ENCODE data around the gene EVA1B. TPM values are rescaled to one million over a fixed set of nuclear protein-coding genes. Genes with fewer than 3 reads are reported as not detected.

The EVA1B gene
- total RNA-seq, 1 donor from 2014 or later: 139 TPM

GRCh38 chr1:36287595-36287994 is 35.9 kb downstream of the EVA1B start:
- no peak for DNase-seq (ENCODE audit: low read depth)
- TF ChIP-seq, protein P1, sequence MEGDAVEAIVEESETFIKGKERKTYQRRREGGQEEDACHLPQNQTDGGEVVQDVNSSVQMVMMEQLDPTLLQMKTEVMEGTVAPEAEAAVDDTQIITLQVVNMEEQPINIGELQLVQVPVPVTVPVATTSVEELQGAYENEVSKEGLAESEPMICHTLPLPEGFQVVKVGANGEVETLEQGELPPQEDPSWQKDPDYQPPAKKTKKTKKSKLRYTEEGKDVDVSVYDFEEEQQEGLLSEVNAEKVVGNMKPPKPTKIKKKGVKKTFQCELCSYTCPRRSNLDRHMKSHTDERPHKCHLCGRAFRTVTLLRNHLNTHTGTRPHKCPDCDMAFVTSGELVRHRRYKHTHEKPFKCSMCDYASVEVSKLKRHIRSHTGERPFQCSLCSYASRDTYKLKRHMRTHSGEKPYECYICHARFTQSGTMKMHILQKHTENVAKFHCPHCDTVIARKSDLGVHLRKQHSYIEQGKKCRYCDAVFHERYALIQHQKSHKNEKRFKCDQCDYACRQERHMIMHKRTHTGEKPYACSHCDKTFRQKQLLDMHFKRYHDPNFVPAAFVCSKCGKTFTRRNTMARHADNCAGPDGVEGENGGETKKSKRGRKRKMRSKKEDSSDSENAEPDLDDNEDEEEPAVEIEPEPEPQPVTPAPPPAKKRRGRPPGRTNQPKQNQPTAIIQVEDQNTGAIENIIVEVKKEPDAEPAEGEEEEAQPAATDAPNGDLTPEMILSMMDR (IDR thresholded peaks at IDR 0.05; ENCODE audit: insufficient read depth, low read length, poor library complexity, severe bottlenecking): no peak
- no peaks in the 10 kb centered on the region for H3K27me3 ChIP-seq (ENCODE audit: control insufficient read depth, insufficient read depth, low read length)
- no peak overlapping the region for H3K4me3 ChIP-seq (ENCODE audit: low read depth, low read length)
- H3K36me3 ChIP-seq (ENCODE audit: control insufficient read depth, insufficient read depth, low read length): peaks cover 3% of the 10 kb centered on the region

GRCh38 chr1:36286802-36287201 is 36.6 kb downstream of the EVA1B start:
- TF ChIP-seq, protein P1 (IDR thresholded peaks at IDR 0.05; ENCODE audit: insufficient read depth, low read length, poor library complexity, severe bottlenecking): no peak
- Histone ChIP-seq H3K36me3 (ENCODE audit: control insufficient read depth, insufficient read depth, low read length) (peaks cover 3% of the 10 kb centered on the region), H3K27me3 (ENCODE audit: control insufficient read depth, insufficient read depth, low read length) (no peaks in the 10 kb centered on the region), H3K4me3 (ENCODE audit: low read depth, low read length) (no peak overlapping the region)
- DNase-seq (ENCODE audit: low read depth): no peak

- TF ChIP-seq, protein P1 (IDR thresholded peaks at IDR 0.05; ENCODE audit: insufficient read depth, low read length, poor library complexity, severe bottlenecking): peak; percentile 68
- H3K4me3 ChIP-seq (ENCODE audit: low read depth, low read length): no peak overlapping the region
- H3K36me3 ChIP-seq (ENCODE audit: control insufficient read depth, insufficient read depth, low read length): peaks cover 3% of the 10 kb centered on the region
- DNase-seq (ENCODE audit: low read depth): peak; percentile 50
- no peaks in the 10 kb centered on the region for H3K27me3 ChIP-seq (ENCODE audit: control insufficient read depth, insufficient read depth, low read length)
Observed at GRCh38 chr1:36285443-36286101, 37.9 kb downstream of the EVA1B start.

DNA sequence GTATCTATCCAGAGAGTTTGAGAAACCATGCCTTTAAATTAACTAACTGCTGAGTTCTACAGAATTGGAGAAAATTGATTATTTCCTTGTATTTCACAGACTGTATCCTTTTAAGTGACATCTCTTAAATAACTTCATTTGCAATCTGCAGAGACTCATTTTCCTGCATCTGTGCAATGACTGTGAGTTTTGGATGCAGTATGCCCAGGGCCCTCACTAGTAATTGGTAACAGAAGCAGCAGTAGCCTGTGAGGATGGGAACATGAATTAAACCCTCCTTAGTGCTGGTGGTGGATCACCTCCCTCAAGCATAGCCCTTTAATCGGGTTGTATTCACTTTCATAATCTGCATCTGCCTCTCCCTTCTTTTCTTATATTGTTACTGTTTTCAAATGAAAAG is 38.9 kb downstream of the EVA1B start:
- Histone ChIP-seq H3K4me3 (ENCODE audit: low read depth, low read length) (no peak overlapping the region), H3K27me3 (ENCODE audit: control insufficient read depth, insufficient read depth, low read length) (no peaks in the 10 kb centered on the region), H3K36me3 (ENCODE audit: control insufficient read depth, insufficient read depth, low read length) (peaks cover 3% of the 10 kb centered on the region)
- no peak for DNase-seq (ENCODE audit: low read depth)
- TF ChIP-seq, protein P1 (IDR thresholded peaks at IDR 0.05; ENCODE audit: insufficient read depth, low read length, poor library complexity, severe bottlenecking): no peak

- TF ChIP-seq, protein P1 (IDR thresholded peaks at IDR 0.05; ENCODE audit: insufficient read depth, low read length, poor library complexity, severe bottlenecking): no peak
- H3K4me3 ChIP-seq (ENCODE audit: low read depth, low read length): no peak overlapping the region
- H3K36me3 ChIP-seq (ENCODE audit: control insufficient read depth, insufficient read depth, low read length): peaks cover 3% of the 10 kb centered on the region
- H3K27me3 ChIP-seq (ENCODE audit: control insufficient read depth, insufficient read depth, low read length): no peaks in the 10 kb centered on the region
- DNase-seq (ENCODE audit: low read depth): no peak
Observed at GRCh38 chr1:36284061-36284460, 39.4 kb downstream of the EVA1B start.

DNA sequence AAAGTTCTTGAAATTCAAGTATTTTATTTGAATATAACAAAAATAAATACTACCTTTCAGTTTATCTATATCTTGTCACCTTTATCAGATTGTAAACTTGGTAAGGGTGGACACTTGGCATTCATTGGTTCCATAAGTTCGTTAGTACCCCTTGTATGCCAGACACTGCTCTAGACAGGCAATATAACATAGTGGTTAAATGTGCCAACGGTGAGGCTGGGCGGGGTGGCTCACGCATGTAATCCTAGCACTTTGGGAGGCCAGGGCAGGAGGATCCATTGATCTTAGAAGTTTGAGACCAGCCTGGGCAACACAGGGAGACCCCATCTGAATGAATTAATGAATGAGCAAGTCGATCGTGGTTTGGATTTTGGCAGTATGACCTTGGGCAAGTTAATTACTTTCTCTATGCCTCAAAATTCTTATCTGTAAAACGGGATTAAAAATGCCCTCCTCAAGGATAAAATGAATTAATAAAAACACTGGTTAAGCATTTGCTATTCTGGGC is 43.6 kb downstream of the EVA1B start:
- no peaks in the 10 kb centered on the region for H3K27me3 ChIP-seq (ENCODE audit: control insufficient read depth, insufficient read depth, low read length)
- H3K36me3 ChIP-seq (ENCODE audit: control insufficient read depth, insufficient read depth, low read length): no peaks in the 10 kb centered on the region
- TF ChIP-seq, protein P1 (IDR thresholded peaks at IDR 0.05; ENCODE audit: insufficient read depth, low read length, poor library complexity, severe bottlenecking): no peak
- no peak for DNase-seq (ENCODE audit: low read depth)
- H3K4me3 ChIP-seq (ENCODE audit: low read depth, low read length): no peak overlapping the region

All from kidney epithelial cell (primary cell).